HG03520 (cell line): ENCODE measurements around the gene OTUB2.
A peak's percentile ranks its signal among the peaks of the same experiment; 100 is the strongest.
"Not testable (repeated sequence)": the region's sequence is repeated elsewhere in the genome, so short reads cannot be mapped to it uniquely, and the experiment has no call there.

Source experiments
- ATAC-seq: cut with Tn5 transposase; IDR thresholded peaks from one replicate; pipeline ENCODE4 v1.9.1; 2021; ENCODE audit warnings: mild to moderate bottlenecking, moderate library complexity; ENCODE audit not compliant: unreplicated experiment

Gene OTUB2

GRCh38 chr14:94054401-94054800, 28.3 kb downstream of the OTUB2 start:
- no peak for ATAC-seq

GRCh38 chr14:94054936-94055335, 28.8 kb downstream of the OTUB2 start:
- ATAC-seq, result no peak

GRCh38 chr14:94056579-94057308, 30.6 kb downstream of the OTUB2 start:
- peak; percentile 88 for ATAC-seq

GRCh38 chr14:94058128-94058673, 32.1 kb downstream of the OTUB2 start:
- no peak for ATAC-seq

GRCh38 chr14:94058674-94059138, 32.6 kb downstream of the OTUB2 start:
- no peak for ATAC-seq

GRCh38 chr14:94059998-94060397, 33.9 kb downstream of the OTUB2 start:
- no peak for ATAC-seq

- ATAC-seq, result no peak
Measured at GRCh38 chr14:94062344-94062940, 36.3 kb downstream of the OTUB2 start.

GRCh38 chr14:94066089-94066676, 40.0 kb downstream of the OTUB2 start:
- no peak for ATAC-seq

GRCh38 chr14:94072076-94072475, 45.9 kb downstream of the OTUB2 start:
- ATAC-seq, result not testable (repeated sequence)

GRCh38 chr14:94074534-94074933, 48.4 kb downstream of the OTUB2 start:
- no peak for ATAC-seq

GRCh38 chr14:94075008-94075407, 48.9 kb downstream of the OTUB2 start:
- no peak for ATAC-seq

GRCh38 chr14:94077111-94077821, 51.1 kb downstream of the OTUB2 start:
- no peak for ATAC-seq

GRCh38 chr14:94077823-94078222, 51.7 kb downstream of the OTUB2 start:
- no peak for ATAC-seq

- no peak for ATAC-seq
Measured at GRCh38 chr14:94079891-94080620, 53.9 kb downstream of the OTUB2 start.

GRCh38 chr14:94080621-94081385, 54.7 kb downstream of the OTUB2 start, which contains the start of the genes DDX24 and IFI27L1:
Gene DDX24, minus strand, starts transcription at chr14:94081202. Its CDS starts 1,460 bp downstream, at chr14:94079742.
Gene IFI27L1, plus strand, starts transcription at chr14:94081310. Its CDS starts 15,628 bp downstream, at chr14:94096938.
- peak; percentile 95 for ATAC-seq

GRCh38 chr14:94081386-94081820, 55.3 kb downstream of the OTUB2 start:
- ATAC-seq, result no peak

GRCh38 chr14:94087891-94088290, 61.8 kb downstream of the OTUB2 start:
- no peak for ATAC-seq

GRCh38 chr14:94088516-94088915, 62.4 kb downstream of the OTUB2 start:
- ATAC-seq, result no peak

- no peak for ATAC-seq
Measured at GRCh38 chr14:94089479-94089878, 63.3 kb downstream of the OTUB2 start.
